Measurements from ENCODE around the gene PPP2R3A. TPM values are rescaled to one million over a fixed set of nuclear protein-coding genes. Genes with fewer than 3 reads are reported as not detected.
"Not testable (repeated sequence)": the region's sequence is repeated elsewhere in the genome, so short reads cannot be mapped to it uniquely, and the experiment has no call there.

PPP2R3A gene
- total RNA-seq, 1 donor from 2014 or later: 9.0 TPM

- Histone ChIP-seq H3K36me3 (no peaks in the 10 kb centered on the region), H3K4me1 (no peaks in the 10 kb centered on the region), H3K4me3 (no peak overlapping the region), H3K27me3 (ENCODE audit: low read depth) (no peaks in the 10 kb centered on the region), H3K9me3 (no peaks in the 10 kb centered on the region), H3K27ac (no peak overlapping the region)
- TF ChIP-seq CTCF (IDR thresholded peaks at IDR 0.05): no peak
- DNase-seq (no peak), ATAC-seq (no peak)
- intact Hi-C loops (cut with DNase I): no loop called here
Measured at GRCh38 chr3:136122006-136122405, 156.5 kb downstream of the PPP2R3A start.

GRCh38 chr3:136131647-136132046, 166.1 kb downstream of the PPP2R3A start:
- H3K9me3 ChIP-seq; ATAC-seq; H3K27me3 ChIP-seq (ENCODE audit: low read depth); H3K36me3 ChIP-seq; H3K4me1 ChIP-seq; DNase-seq; H3K4me3 ChIP-seq; H3K27ac ChIP-seq; intact Hi-C loops (cut with DNase I): not testable (repeated sequence)

GRCh38 chr3:136134091-136134490, 168.6 kb downstream of the PPP2R3A start:
- no peaks in the 10 kb centered on the region for H3K36me3 ChIP-seq
- no peak for TF ChIP-seq CTCF (IDR thresholded peaks at IDR 0.05)
- H3K4me3 ChIP-seq: no peak overlapping the region
- no peaks in the 10 kb centered on the region for H3K9me3 ChIP-seq
- intact Hi-C loops (cut with DNase I): no loop called here
- DNase-seq (no peak), ATAC-seq (no peak)
- H3K4me1 ChIP-seq: no peaks in the 10 kb centered on the region
- H3K27me3 ChIP-seq (ENCODE audit: low read depth): no peaks in the 10 kb centered on the region
- H3K27ac ChIP-seq: no peak overlapping the region

GRCh38 chr3:136135039-136135802, 169.7 kb downstream of the PPP2R3A start:
- ATAC-seq (no peak), DNase-seq (no peak)
- no peak overlapping the region for H3K4me3 ChIP-seq
- intact Hi-C loops (cut with DNase I): no loop called here
- TF ChIP-seq CTCF (IDR thresholded peaks at IDR 0.05): no peak
- H3K4me1 ChIP-seq: no peaks in the 10 kb centered on the region
- H3K9me3 ChIP-seq: no peaks in the 10 kb centered on the region
- H3K36me3 ChIP-seq: no peaks in the 10 kb centered on the region
- no peak overlapping the region for H3K27ac ChIP-seq
- no peaks in the 10 kb centered on the region for H3K27me3 ChIP-seq (ENCODE audit: low read depth)

GRCh38 chr3:136136454-136136853, 170.9 kb downstream of the PPP2R3A start:
- Histone ChIP-seq H3K9me3 (no peaks in the 10 kb centered on the region), H3K4me3 (no peak overlapping the region), H3K4me1 (no peaks in the 10 kb centered on the region), H3K27ac (no peak overlapping the region), H3K36me3 (no peaks in the 10 kb centered on the region), H3K27me3 (ENCODE audit: low read depth) (no peaks in the 10 kb centered on the region)
- no peak for DNase-seq
- no peak for TF ChIP-seq CTCF (IDR thresholded peaks at IDR 0.05)
- intact Hi-C loops (cut with DNase I): no loop called here
- ATAC-seq: no peak

- intact Hi-C loops (cut with DNase I): no loop called here
Measured at GRCh38 chr3:136141291-136141785, 175.8 kb downstream of the PPP2R3A start.

More at GRCh38 chr3:136141291-136141785, 175.8 kb downstream of the PPP2R3A start:
- Histone ChIP-seq H3K9me3 (no peaks in the 10 kb centered on the region), H3K27ac (peak overlapping the region; percentile 22), H3K36me3 (peaks cover 11% of the 10 kb centered on the region), H3K27me3 (ENCODE audit: low read depth) (no peaks in the 10 kb centered on the region), H3K4me3 (no peak overlapping the region), H3K4me1 (peaks cover 15% of the 10 kb centered on the region)
- ATAC-seq: no peak
- DNase-seq: no peak
- no peak for TF ChIP-seq CTCF (IDR thresholded peaks at IDR 0.05)
